Stimulated activated CD4-positive, alpha-beta T cell treated with anti-CD3 and anti-CD28 coated beads, Interleukin-2, amount 100 ng/mL, for 4 hours (primary cell): ENCODE data around the gene CAMKK1.
"Not testable (repeated sequence)": the region's sequence is repeated elsewhere in the genome, so short reads cannot be mapped to it uniquely, and the experiment has no call there.

Experiments used
- DNase-seq: peaks from one replicate; pipeline ENCODE4 v3.0.0-alpha.2; 2020; ENCODE audit warnings: low read depth

CAMKK1 gene

GRCh38 chr17:3879186-3879585 lies 13.7 kb downstream of the CAMKK1 start:
- DNase-seq: no peak

GRCh38 chr17:3877220-3877619 lies 15.6 kb downstream of the CAMKK1 start:
- DNase-seq: no peak

- no peak for DNase-seq
Observed at GRCh38 chr17:3875317-3875716, 17.5 kb downstream of the CAMKK1 start.

- no peak for DNase-seq
Observed at GRCh38 chr17:3873862-3874261, 19.0 kb downstream of the CAMKK1 start.

- no peak for DNase-seq
Observed at GRCh38 chr17:3870871-3871306, 22.0 kb downstream of the CAMKK1 start.

- DNase-seq: no peak
Observed at GRCh38 chr17:3867606-3868005, 25.2 kb downstream of the CAMKK1 start.

- DNase-seq: no peak
Observed at GRCh38 chr17:3867106-3867505, 25.7 kb downstream of the CAMKK1 start.

- no peak for DNase-seq
Observed at GRCh38 chr17:3866276-3866675, 26.6 kb downstream of the CAMKK1 start.

GRCh38 chr17:3865176-3865575 lies 27.7 kb downstream of the CAMKK1 start:
- DNase-seq: no peak

- no peak for DNase-seq
Observed at GRCh38 chr17:3864534-3864933, 28.3 kb downstream of the CAMKK1 start.

GRCh38 chr17:3861761-3862681 lies 30.8 kb downstream of the CAMKK1 start:
- no peak for DNase-seq

- DNase-seq: no peak
Observed at GRCh38 chr17:3860939-3861700, 31.7 kb downstream of the CAMKK1 start.

- no peak for DNase-seq
Observed at GRCh38 chr17:3859940-3860339, 32.9 kb downstream of the CAMKK1 start.

GRCh38 chr17:3857261-3858105 lies 35.4 kb downstream of the CAMKK1 start:
- DNase-seq: no peak

GRCh38 chr17:3854204-3854603 lies 38.6 kb downstream of the CAMKK1 start:
- not testable (repeated sequence) for DNase-seq

GRCh38 chr17:3852561-3852960 lies 40.3 kb downstream of the CAMKK1 start:
- DNase-seq: no peak

- no peak for DNase-seq
Observed at GRCh38 chr17:3851461-3852100, 41.3 kb downstream of the CAMKK1 start.

- no peak for DNase-seq
Observed at GRCh38 chr17:3848229-3848835, 44.5 kb downstream of the CAMKK1 start.

GRCh38 chr17:3847165-3847670 lies 45.6 kb downstream of the CAMKK1 start:
- no peak for DNase-seq

GRCh38 chr17:3846437-3847164 lies 46.3 kb downstream of the CAMKK1 start:
- DNase-seq: no peak
